HCT116 (cell line): ENCODE data around the gene PLEK. TPM values are rescaled to one million over a fixed set of nuclear protein-coding genes. Genes with fewer than 3 reads are reported as not detected.

Experiments used
- ATAC-seq: fragments of 200-7000 bp; cut with Tn5 transposase; 2 replicates; pipeline ENCODE4 v1.9.1; 2020; ENCODE audit warnings: mild to moderate bottlenecking, moderate library complexity
- BruUV-seq: library from RNA; stranded (reverse); fragments of 400-500 nt; replicated peaks from 2 replicates; lab custom pipeline; 2021; lab: Mats Ljungman, UMichigan
- CTCF ChIA-PET: fragments of 300-600 bp; sonication (Branson Sonifier 250); formaldehyde crosslinking; loops from one replicate; lab custom pipeline; 2021; ENCODE audit warnings: antibody characterized with exemption; lab: Charles Lee
- POLR2A ChIA-PET: fragments of 300-600, 350-600 bp; sonication (Branson Sonifier 250); formaldehyde crosslinking; loops from one replicate; lab custom pipeline; 2021; ENCODE audit warnings: antibody characterized with exemption; lab: Charles Lee
- RAD21 ChIA-PET, 2 experiments: fragments of 300-600 bp; sonication (Branson Sonifier 250); formaldehyde crosslinking; loops; one replicate each; lab custom pipeline; 2023; ENCODE audit warnings: low total read pairs in 2 of 2; ENCODE audit not compliant: uncharacterized antibody in 2 of 2, unreplicated experiment in 2 of 2, low non-redundant PET in 1 of 2; lab: Charles Lee
- DNase-seq: peaks from one replicate; pipeline ENCODE4 v3.0.0-alpha.2; 2010; ENCODE audit warnings: low read depth, low spot score
- H2AFZ ChIP-seq: fragments of 200-600 bp; shearing (Covaris generic), sonication (generic); 2 replicates; pipeline ENCODE4 v1.6.1; 2017; ENCODE audit warnings: low read depth, mixed run types, mixed read lengths, antibody characterized with exemption, low read length; ENCODE audit not compliant: poor library complexity, severe bottlenecking
- H3K27ac ChIP-seq: 2 replicates; pipeline ENCODE4 v1.5.1; 2012; ENCODE audit warnings: low read depth, low read length
- H3K27me3 ChIP-seq: fragments of 200-600 bp; sonication (generic); 2 replicates; pipeline ENCODE4 v1.6.1; 2016; ENCODE audit warnings: mixed run types, low read length, mixed read lengths; ENCODE audit not compliant: insufficient read depth
- H3K36me3 ChIP-seq, 2 experiments: fragments of 200-500 bp in 1 of 2; fragments of 200-600 bp in 1 of 2; sonication (Bioruptor generic) in 1 of 2; sonication (generic) in 1 of 2; 2 replicates each; pipeline versions ENCODE4 v1.5.1 to v1.6.1; 2014 to 2016; ENCODE audit warnings: low read length in 2 of 2, inconsistent platforms in 1 of 2, mixed read lengths in 1 of 2, mixed run types in 1 of 2; ENCODE audit not compliant: insufficient read depth in 2 of 2, control insufficient read depth in 1 of 2
- H3K4me1 ChIP-seq, 2 experiments: fragments of 200-600 bp in 1 of 2; sonication (generic) in 1 of 2; 2 replicates each; pipeline versions ENCODE4 v1.5.1 to v1.6.1; 2012 to 2017; ENCODE audit warnings: low read length in 2 of 2, inconsistent platforms in 1 of 2, mild to moderate bottlenecking in 1 of 2, mixed read lengths in 1 of 2, mixed run types in 1 of 2, moderate library complexity in 1 of 2; ENCODE audit not compliant: insufficient read depth in 2 of 2, control insufficient read depth in 1 of 2
- H3K4me2 ChIP-seq: fragments of 200-600 bp; sonication (generic); 2 replicates; pipeline ENCODE4 v1.6.1; 2017; ENCODE audit warnings: mixed run types, low read length, mixed read lengths
- H3K4me3 ChIP-seq, 2 experiments: fragments of 200-600 bp in 1 of 2; sonication (generic) in 1 of 2; replicated peaks in 1 of 2; 2 replicates each; pipeline ENCODE4 v1.5.1; 2011 to 2016; ENCODE audit warnings: low read length in 2 of 2, control low read depth in 1 of 2, low read depth in 1 of 2, mild to moderate bottlenecking in 1 of 2, mixed read lengths in 1 of 2, mixed run types in 1 of 2
- H3K79me2 ChIP-seq: fragments of 200-600 bp; sonication (generic); 2 replicates; pipeline ENCODE4 v1.6.1; 2017; ENCODE audit warnings: mild to moderate bottlenecking, mixed run types, low read length, moderate library complexity, mixed read lengths; ENCODE audit not compliant: insufficient read depth
- H3K9ac ChIP-seq: fragments of 200-600 bp; sonication (generic); 2 replicates; pipeline ENCODE4 v1.6.1; 2016; ENCODE audit warnings: low read length, mixed read lengths
- H3K9me2 ChIP-seq: fragments of 200-600 bp; sonication (generic), shearing (Covaris generic); 2 replicates; pipeline ENCODE4 v1.6.1; 2017; ENCODE audit warnings: mixed run types, mild to moderate bottlenecking, moderate library complexity; ENCODE audit not compliant: insufficient read depth
- H3K9me3 ChIP-seq, 2 experiments: fragments of 200-500 bp in 1 of 2; fragments of 200-600 bp in 1 of 2; sonication (Bioruptor generic) in 1 of 2; sonication (generic) in 1 of 2; 2 replicates each; pipeline ENCODE4 v1.6.1; 2014 to 2017; ENCODE audit warnings: low read length in 2 of 2, mixed read lengths in 2 of 2, inconsistent platforms in 1 of 2, low read depth in 1 of 2, mild to moderate bottlenecking in 1 of 2, mixed run types in 1 of 2, moderate library complexity in 1 of 2; ENCODE audit not compliant: control insufficient read depth in 1 of 2, insufficient read depth in 1 of 2
- H4K20me1 ChIP-seq: fragments of 200-600 bp; sonication (generic), shearing (Covaris generic); 2 replicates; pipeline ENCODE4 v1.6.1; 2017; ENCODE audit warnings: mixed run types, mild to moderate bottlenecking, moderate library complexity; ENCODE audit not compliant: insufficient read depth
- CEBPB ChIP-seq: IDR thresholded peaks from 2 replicates; pipeline ENCODE4 v1.6.1; 2012; ENCODE audit warnings: low read depth
- ELF1 ChIP-seq: IDR thresholded peaks from 2 replicates; pipeline ENCODE4 v1.6.1; 2012; ENCODE audit warnings: low read depth, borderline replicate concordance
- FOSL1 ChIP-seq: IDR thresholded peaks from 2 replicates; pipeline ENCODE4 v1.6.1; 2012; ENCODE audit warnings: low read depth
- SIN3A ChIP-seq: IDR thresholded peaks from 2 replicates; pipeline ENCODE4 v1.6.1; 2012; ENCODE audit warnings: low read depth
- SP1 ChIP-seq: IDR thresholded peaks from 2 replicates; pipeline ENCODE4 v1.6.1; 2012; ENCODE audit warnings: low read depth
- SRF ChIP-seq: IDR thresholded peaks from 2 replicates; pipeline ENCODE4 v1.6.1; 2012; ENCODE audit warnings: low read depth
- ZBTB33 ChIP-seq: IDR thresholded peaks from 2 replicates; pipeline ENCODE4 v1.6.1; 2011; ENCODE audit warnings: mild to moderate bottlenecking, low read length, moderate library complexity; ENCODE audit not compliant: insufficient replicate concordance; ENCODE audit errors: extremely low read depth
- intact Hi-C: fragments of 100-400 bp; cut with micrococcal nuclease; formaldehyde crosslinking; loops from 2 replicates; pipeline ENCODE4 v1.10.0; 2022
- total RNA-seq: library from RNA; stranded (reverse); gene quantifications from one replicate; pipeline ENCODE4 v1.2.1, GENCODE V29; 2021; ENCODE audit not compliant: unreplicated experiment

Gene PLEK
- total RNA-seq, 1 experiment from 2014 or later: 0.22 TPM

GRCh38 chr2:68317971-68318913 is 46.8 kb upstream of the PLEK start:
- Histone ChIP-seq H2AFZ (no peak overlapping the region), H3K9me2 (no peaks in the 10 kb centered on the region), H3K4me1 (no peaks in the 10 kb centered on the region), H3K9me3 (no peaks in the 10 kb centered on the region), H3K79me2 (no peaks in the 10 kb centered on the region), H4K20me1 (no peaks in the 10 kb centered on the region), H3K9ac (no peak overlapping the region), H3K27me3 (no peaks in the 10 kb centered on the region), H3K4me3 (no peak overlapping the region), H3K4me2 (no peak overlapping the region), H3K36me3 (no peaks in the 10 kb centered on the region), H3K27ac (no peak overlapping the region)
- CTCF ChIA-PET: no interaction called here
- DNase-seq: no peak
- no peak for ATAC-seq
- RAD21 ChIA-PET: interaction anchor here in 1 of 2 experiments (0.7 kb wide), 1 partner anchor 123 kb away, joined by 3 read pairs; no protein-coding TSS in a partner anchor
- no peak for TF ChIP-seq ZBTB33
- TF ChIP-seq FOSL1: no peak
- TF ChIP-seq SIN3A: no peak
- no peak for TF ChIP-seq ELF1
- no peak for TF ChIP-seq CEBPB
- no peak for TF ChIP-seq SP1
- no peak for TF ChIP-seq SRF
- no TSS peak for BruUV-seq
- POLR2A ChIA-PET: no interaction called here
- intact Hi-C loops: no loop called here
